Lung (tissue), 12 donors: Measurements from ENCODE around the gene CLEC19A. TPM values are rescaled to one million over a fixed set of nuclear protein-coding genes. Genes with fewer than 3 reads are reported as not detected.

Experiments used
- ATAC-seq: fragments of 200-7000 bp; cut with Tn5 transposase; one replicate; pipeline ENCODE4 v1.9.1; 2020; ENCODE audit warnings: moderate number of reproducible peaks; ENCODE audit not compliant: insufficient read depth, low FRiP score
- DNase-seq, 3 donors: peaks; one replicate each; pipeline ENCODE4 v3.0.0-alpha.2; 2013 to 2017
- H3K27ac ChIP-seq, 2 donors: one replicate each; pipeline ENCODE4 v1.5.1; 2013; ENCODE audit warnings: mild to moderate bottlenecking in 2 of 2, moderate library complexity in 2 of 2, control low read depth in 1 of 2, inconsistent platforms in 1 of 2, low read depth in 1 of 2, low read length in 1 of 2
- H3K27me3 ChIP-seq, 3 donors: one replicate each; pipeline ENCODE4 v1.5.1; 2013; ENCODE audit warnings: low read length in 2 of 3; ENCODE audit not compliant: control insufficient read depth in 3 of 3, insufficient read depth in 3 of 3
- H3K36me3 ChIP-seq, 4 donors: one replicate each; pipeline ENCODE4 v1.5.1; 2013; ENCODE audit warnings: low read length in 4 of 4, mild to moderate bottlenecking in 1 of 4, moderate library complexity in 1 of 4; ENCODE audit not compliant: control insufficient read depth in 4 of 4, insufficient read depth in 4 of 4
- H3K4me1 ChIP-seq, 5 donors: one replicate each; pipeline ENCODE4 v1.5.1; 2013; ENCODE audit warnings: low read length in 5 of 5, mild to moderate bottlenecking in 2 of 5, moderate library complexity in 1 of 5; ENCODE audit not compliant: control insufficient read depth in 5 of 5, insufficient read depth in 5 of 5
- H3K4me3 ChIP-seq: one replicate; pipeline ENCODE4 v1.5.1; 2013; ENCODE audit warnings: mild to moderate bottlenecking, control low read depth, moderate library complexity
- H3K9ac ChIP-seq, 2 donors: one replicate each; pipeline ENCODE4 v1.5.1; 2013; ENCODE audit warnings: low read length in 2 of 2, control low read depth in 1 of 2; ENCODE audit not compliant: insufficient read depth in 1 of 2
- H3K9me3 ChIP-seq, 4 donors: one replicate each; pipeline ENCODE4 v1.5.1; 2013; ENCODE audit warnings: low read length in 3 of 4, mild to moderate bottlenecking in 1 of 4, moderate library complexity in 1 of 4; ENCODE audit not compliant: control insufficient read depth in 4 of 4, insufficient read depth in 3 of 4
- WGBS, 2 donors: extraction: QIAGEN DNeasy Blood & Tissue Kit; methylation state at CpG; one replicate each; pipeline ENCODE4 v1.1.7; 2013; 5-methylcytosine and 5-hydroxymethylcytosine counted together
- polyA plus RNA-seq, 2 donors: library from polyadenylated mRNA; stranded (reverse); fragments of 200-250 nt; gene quantifications; one replicate each; pipeline ENCODE4 v1.2.1, GENCODE V29; 2013
- total RNA-seq, 2 donors: library from RNA; depleted of rRNA in 1 of 2; stranded (reverse); fragments of >200 nt in 1 of 2; gene quantifications; one replicate each; pipeline ENCODE4 v1.2.1, GENCODE V29; 2014 to 2021
- TF ChIP-seq, protein P1 (sequence below): IDR thresholded peaks from 2 replicates; pipeline ENCODE4 v1.5.1; 2012; ENCODE audit warnings: mild to moderate bottlenecking; ENCODE audit errors: control extremely low read depth, extremely low read depth
- donor health status: control.
- donor health status: control.
- donor health status: Bipolar disorder and iron deficiency.
- donor health status: healthy.
- donor health status: DM: yes; HTN: yes; CAD: no.

CLEC19A gene
- total and polyA plus RNA-seq, 4 donors = 0.02 TPM; not detected in 3

DNA sequence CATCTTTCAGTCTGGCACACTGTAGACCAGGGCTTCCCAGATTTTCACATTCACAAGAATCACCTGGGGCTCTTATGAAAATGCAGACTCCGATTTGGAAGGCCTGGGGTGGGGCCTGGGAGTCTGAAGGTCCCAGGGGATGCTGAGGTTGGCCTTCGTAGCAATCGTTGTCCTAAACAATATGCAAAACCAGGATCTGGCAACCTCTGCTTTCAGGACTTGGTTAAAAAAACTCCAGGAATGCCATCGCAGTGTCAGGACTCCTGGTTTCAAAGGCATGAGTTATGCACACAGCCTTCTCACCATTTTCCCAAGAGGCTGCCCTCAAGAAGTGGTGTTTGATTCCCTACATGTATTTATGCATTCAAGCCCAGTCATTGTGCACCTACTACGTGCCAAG lies 6.7 kb downstream of the CLEC19A start:
- H3K36me3 ChIP-seq = no peaks in the 10 kb centered on the region
- H3K4me1 ChIP-seq = peaks cover 0 to 10% (median 0%) of the 10 kb centered on the region in 5 donors
- no peak overlapping the region for H3K9ac ChIP-seq
- no peaks in the 10 kb centered on the region for H3K27me3 ChIP-seq
- TF ChIP-seq, protein P1, sequence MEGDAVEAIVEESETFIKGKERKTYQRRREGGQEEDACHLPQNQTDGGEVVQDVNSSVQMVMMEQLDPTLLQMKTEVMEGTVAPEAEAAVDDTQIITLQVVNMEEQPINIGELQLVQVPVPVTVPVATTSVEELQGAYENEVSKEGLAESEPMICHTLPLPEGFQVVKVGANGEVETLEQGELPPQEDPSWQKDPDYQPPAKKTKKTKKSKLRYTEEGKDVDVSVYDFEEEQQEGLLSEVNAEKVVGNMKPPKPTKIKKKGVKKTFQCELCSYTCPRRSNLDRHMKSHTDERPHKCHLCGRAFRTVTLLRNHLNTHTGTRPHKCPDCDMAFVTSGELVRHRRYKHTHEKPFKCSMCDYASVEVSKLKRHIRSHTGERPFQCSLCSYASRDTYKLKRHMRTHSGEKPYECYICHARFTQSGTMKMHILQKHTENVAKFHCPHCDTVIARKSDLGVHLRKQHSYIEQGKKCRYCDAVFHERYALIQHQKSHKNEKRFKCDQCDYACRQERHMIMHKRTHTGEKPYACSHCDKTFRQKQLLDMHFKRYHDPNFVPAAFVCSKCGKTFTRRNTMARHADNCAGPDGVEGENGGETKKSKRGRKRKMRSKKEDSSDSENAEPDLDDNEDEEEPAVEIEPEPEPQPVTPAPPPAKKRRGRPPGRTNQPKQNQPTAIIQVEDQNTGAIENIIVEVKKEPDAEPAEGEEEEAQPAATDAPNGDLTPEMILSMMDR = no peak
- WGBS, 2 donors = 79 to 81% methylated on average over 5 of the region's 5 CpGs
- DNase-seq (no peak), ATAC-seq (no peak)
- no peak overlapping the region for H3K4me3 ChIP-seq
- H3K27ac ChIP-seq = no peak overlapping the region
- no peaks in the 10 kb centered on the region for H3K9me3 ChIP-seq

- TF ChIP-seq, protein P1 = no peak
- no peak overlapping the region for H3K9ac ChIP-seq
- WGBS, 2 donors = 3 to 4% methylated on average over 5 of the region's 5 CpGs
- no peak overlapping the region for H3K4me3 ChIP-seq
- H3K27me3 ChIP-seq = no peaks in the 10 kb centered on the region
- no peaks in the 10 kb centered on the region for H3K36me3 ChIP-seq
- no peak overlapping the region for H3K27ac ChIP-seq
- DNase-seq (peak; percentile 40 to 83 (median 64)), ATAC-seq (peak; percentile 79)
- peaks cover 0 to 10% (median 0%) of the 10 kb centered on the region in 5 donors for H3K4me1 ChIP-seq
- no peaks in the 10 kb centered on the region for H3K9me3 ChIP-seq
These were observed 8.7 kb downstream of the CLEC19A start for GRCh38 chr16:19294156-19294649.

DNA sequence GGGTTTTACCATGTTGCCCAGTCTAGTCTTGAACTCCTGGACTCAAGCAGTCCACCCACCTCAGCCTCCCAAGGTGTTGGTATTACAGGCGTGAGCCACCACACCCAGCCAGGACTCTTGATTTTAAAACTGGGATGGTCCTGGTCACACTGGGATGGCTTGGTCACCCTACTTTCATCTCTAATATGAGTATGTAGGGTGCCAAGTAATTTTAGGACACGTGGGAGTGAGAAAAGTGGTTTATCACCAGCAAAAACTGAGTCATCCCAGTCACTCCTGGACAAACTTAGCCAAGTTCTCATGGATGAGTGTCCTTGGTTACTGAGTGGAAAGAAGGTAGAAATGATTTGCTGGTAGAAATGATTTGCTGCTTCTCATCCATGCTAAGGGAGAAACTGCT lies 9.9 kb downstream of the CLEC19A start:
- no peaks in the 10 kb centered on the region for H3K36me3 ChIP-seq
- no peaks in the 10 kb centered on the region for H3K27me3 ChIP-seq
- H3K9me3 ChIP-seq = no peaks in the 10 kb centered on the region
- DNase-seq (no peak), ATAC-seq (no peak)
- H3K4me3 ChIP-seq = no peak overlapping the region
- WGBS, 2 donors = 46 to 50% methylated on average over 2 of the region's 2 CpGs
- H3K27ac ChIP-seq = no peak overlapping the region
- H3K9ac ChIP-seq = no peak overlapping the region
- TF ChIP-seq, protein P1 = no peak
- peaks cover 0 to 3% (median 0%) of the 10 kb centered on the region in 5 donors for H3K4me1 ChIP-seq

GRCh38 chr16:19297454-19297853 lies 11.9 kb downstream of the CLEC19A start:
- Histone ChIP-seq H3K4me3 (no peak overlapping the region), H3K27me3 (no peaks in the 10 kb centered on the region), H3K36me3 (no peaks in the 10 kb centered on the region), H3K4me1 (peaks cover 0 to 3% (median 0%) of the 10 kb centered on the region in 5 donors), H3K9me3 (no peaks in the 10 kb centered on the region), H3K27ac (no peak overlapping the region), H3K9ac (no peak overlapping the region)
- 67 to 79% methylated on average over 1 of the region's 1 CpG for WGBS, 2 donors
- DNase-seq (no peak), ATAC-seq (no peak)
- TF ChIP-seq, protein P1 = no peak
